GM20000 (cell line): Measurements from ENCODE around the gene MDGA2.

Source experiments
- DNase-seq: peaks from one replicate; pipeline ENCODE4 v3.0.0; 2012; ENCODE audit warnings: low spot score
- CTCF ChIP-seq: IDR thresholded peaks from 2 replicates; pipeline ENCODE4 v1.5.1; 2012; ENCODE audit warnings: mild to moderate bottlenecking, control low read depth; ENCODE audit errors: extremely low read depth, missing control alignments

The MDGA2 gene

GRCh38 chr14:47557894-47558293 is 117.5 kb downstream of the MDGA2 start:
- DNase-seq, result no peak
- no peak for TF ChIP-seq CTCF

- DNase-seq, result no peak
- TF ChIP-seq CTCF, result no peak
Measured at GRCh38 chr14:47555333-47555732, 120.1 kb downstream of the MDGA2 start.

- no peak for DNase-seq
Measured at GRCh38 chr14:47549886-47550285, 125.5 kb downstream of the MDGA2 start.

GRCh38 chr14:47543459-47543858 is 131.9 kb downstream of the MDGA2 start:
- TF ChIP-seq CTCF, result no peak
- no peak for DNase-seq

More at GRCh38 chr14:47549886-47550285, 125.5 kb downstream of the MDGA2 start:
- TF ChIP-seq CTCF, result no peak

- TF ChIP-seq CTCF, result no peak
- DNase-seq, result no peak
Measured at GRCh38 chr14:47541662-47542061, 133.7 kb downstream of the MDGA2 start.

GRCh38 chr14:47539031-47539461 is 136.4 kb downstream of the MDGA2 start:
- TF ChIP-seq CTCF, result no peak
- DNase-seq, result no peak

GRCh38 chr14:47536341-47536740 is 139.1 kb downstream of the MDGA2 start:
- TF ChIP-seq CTCF, result no peak
- no peak for DNase-seq
